HEK293 (cell line): Measurements from ENCODE around the gene WIPF3.

Experiments
- CTCF ChIA-PET: fragments of 350-600 bp; formaldehyde crosslinking; extraction: SDS; loops from one replicate; lab custom pipeline; 2021; ENCODE audit warnings: antibody characterized with exemption; lab: Yijun Ruan, JAX
- POLR2A ChIA-PET: fragments of 300-600 bp; formaldehyde crosslinking; extraction: SDS; loops from one replicate; lab custom pipeline; 2020; ENCODE audit warnings: antibody characterized with exemption, inconsistent platforms; lab: Yijun Ruan, JAX
- H3K27ac ChIP-seq: fragments of 200-500 bp; sonication (Bioruptor generic); 2 replicates; pipeline ENCODE4 v1.5.1; 2014; ENCODE audit warnings: low read depth, low read length, control low read depth, inconsistent platforms; ENCODE audit errors: extremely low read depth
- H3K36me3 ChIP-seq, 2 experiments: fragments of 200-500 bp in 1 of 2; sonication (Bioruptor generic) in 1 of 2; 1 replicate in 1 of 2; 2 replicates in 1 of 2; pipeline ENCODE4 v1.5.1; 2014 to 2017; ENCODE audit warnings: inconsistent platforms in 2 of 2, low read length in 2 of 2; ENCODE audit not compliant: control insufficient read depth in 2 of 2, insufficient read depth in 1 of 2
- H3K4me1 ChIP-seq: fragments of 200-500 bp; sonication (Bioruptor generic); 2 replicates; pipeline ENCODE4 v1.5.1; 2014; ENCODE audit warnings: mild to moderate bottlenecking, low read length, inconsistent platforms; ENCODE audit not compliant: control insufficient read depth, insufficient read depth
- H3K4me3 ChIP-seq: 2 replicates; pipeline ENCODE4 v1.5.1; 2011; ENCODE audit warnings: low read depth, mild to moderate bottlenecking, control low read depth, low read length, moderate library complexity
- H3K9me3 ChIP-seq: fragments of 200-500 bp; sonication (Bioruptor generic); 2 replicates; pipeline ENCODE4 v1.5.1; 2014; ENCODE audit warnings: low read depth, low read length, inconsistent platforms; ENCODE audit not compliant: control insufficient read depth, insufficient read depth
- AEBP2 ChIP-seq: fragments of 450-650 bp; formaldehyde crosslinking; IDR thresholded peaks from 2 replicates; pipeline ENCODE4 v1.5.1; 2016; ENCODE audit warnings: missing biosample characterization, missing genetic modification characterization, borderline replicate concordance
- INSM2 ChIP-seq: fragments of 450-650 bp; formaldehyde crosslinking; IDR thresholded peaks from 2 replicates; pipeline ENCODE4 v1.5.1; 2016; ENCODE audit warnings: missing biosample characterization, missing genetic modification characterization
- PBX3 ChIP-seq: sonication (generic); formaldehyde crosslinking; IDR thresholded peaks from 2 replicates; pipeline ENCODE4 v1.8.1; 2022; ENCODE audit warnings: mild to moderate bottlenecking, moderate library complexity, missing genetic modification reagents
- REST ChIP-seq: fragments of 450-650 bp; formaldehyde crosslinking; IDR thresholded peaks from 2 replicates; pipeline ENCODE4 v1.5.1; 2016; ENCODE audit warnings: missing biosample characterization, missing genetic modification characterization
- SCRT2 ChIP-seq: fragments of 450-650 bp; formaldehyde crosslinking; IDR thresholded peaks from 2 replicates; pipeline ENCODE4 v1.5.1; 2016; ENCODE audit warnings: missing biosample characterization, missing genetic modification characterization
- TRIM28 ChIP-seq: IDR thresholded peaks from 2 replicates; pipeline ENCODE4 v1.6.1; 2011; ENCODE audit warnings: low read length, control low read depth, borderline replicate concordance
- TSHZ1 ChIP-seq: fragments of 450-650 bp; formaldehyde crosslinking; IDR thresholded peaks from 2 replicates; pipeline ENCODE4 v1.5.1; 2016; ENCODE audit warnings: missing biosample characterization, missing genetic modification characterization, borderline replicate concordance
- YY2 ChIP-seq: fragments of 450-650 bp; formaldehyde crosslinking; IDR thresholded peaks from 2 replicates; pipeline ENCODE4 v1.5.1; 2016; ENCODE audit warnings: missing biosample characterization, missing genetic modification characterization
- ZBTB26 ChIP-seq: fragments of 450-650 bp; formaldehyde crosslinking; optimal IDR thresholded peaks from 2 replicates; pipeline ENCODE3; 2016; ENCODE audit warnings: missing biosample characterization, mild to moderate bottlenecking, missing genetic modification characterization
- ZNF112 ChIP-seq: fragments of 450-650 bp; formaldehyde crosslinking; IDR thresholded peaks from 2 replicates; pipeline ENCODE4 v1.5.0; 2017; ENCODE audit warnings: missing biosample characterization, missing genetic modification characterization
- ZNF239 ChIP-seq: fragments of 450-650 bp; formaldehyde crosslinking; IDR thresholded peaks from 2 replicates; pipeline ENCODE4 v1.5.1; 2016; ENCODE audit warnings: missing biosample characterization, missing genetic modification characterization
- ZNF280D ChIP-seq: fragments of 450-650 bp; formaldehyde crosslinking; IDR thresholded peaks from 2 replicates; pipeline ENCODE4 v1.5.1; 2016; ENCODE audit warnings: missing biosample characterization, missing genetic modification characterization
- ZNF488 ChIP-seq: fragments of 450-650 bp; formaldehyde crosslinking; IDR thresholded peaks from 2 replicates; pipeline ENCODE4 v1.5.1; 2016; ENCODE audit warnings: missing biosample characterization, missing genetic modification characterization
- ZNF610 ChIP-seq: fragments of 450-650 bp; formaldehyde crosslinking; IDR thresholded peaks from 2 replicates; pipeline ENCODE4 v1.5.1; 2016; ENCODE audit warnings: missing biosample characterization, missing genetic modification characterization, borderline replicate concordance
- ZNF624 ChIP-seq: fragments of 450-650 bp; formaldehyde crosslinking; IDR thresholded peaks from 2 replicates; pipeline ENCODE4 v1.5.1; 2017; ENCODE audit warnings: missing biosample characterization, missing genetic modification characterization

Gene WIPF3

GRCh38 chr7:29946428-29947186, 140.3 kb downstream of the WIPF3 start (continued):
- no peak for TF ChIP-seq AEBP2 (tag by site-specific recombination)
- TF ChIP-seq, all 188 proteins: peak for 0

- no peak overlapping the region for H3K27ac ChIP-seq
- CTCF ChIA-PET: no interaction called here
- no peak overlapping the region for H3K4me3 ChIP-seq
- H3K36me3 ChIP-seq: peaks cover 21 to 92% of the 10 kb centered on the region in 2 experiments
- POLR2A ChIA-PET: interaction anchor here (0.7 kb wide), 1 partner anchor 81 kb away, joined by 3 read pairs; no protein-coding TSS in a partner anchor
- no peaks in the 10 kb centered on the region for H3K4me1 ChIP-seq
- H3K9me3 ChIP-seq: no peaks in the 10 kb centered on the region
- TF ChIP-seq ZNF610 (tag by site-specific recombination) (no peak), TSHZ1 (tag by site-specific recombination) (no peak), SCRT2 (tag by site-specific recombination) (no peak), PBX3 (CRISPR knock-in tag) (no peak), ZNF239 (tag by site-specific recombination) (no peak), ZNF624 (tag by site-specific recombination) (no peak), ZBTB26 (no peak), YY2 (tag by site-specific recombination) (no peak), REST (tag by site-specific recombination) (no peak), TRIM28 (no peak), ZNF488 (tag by site-specific recombination) (no peak), ZNF112 (tag by site-specific recombination) (no peak), ZNF280D (tag by site-specific recombination) (no peak), INSM2 (tag by site-specific recombination) (no peak)
These were observed 142.3 kb downstream of the WIPF3 start for GRCh38 chr7:29948587-29948986.
